SK-N-SH (cell line): ENCODE results near the gene RAB30.

ENCODE experiments used
- CTCF ChIP-seq: fragments of 200-600 bp; sonication (generic); IDR thresholded peaks from 2 replicates; pipeline ENCODE4 v1.6.1; 2017; ENCODE audit warnings: antibody characterized with exemption, mild to moderate bottlenecking, moderate library complexity
- FOXM1 ChIP-seq: IDR thresholded peaks from 2 replicates; pipeline ENCODE4 v1.4.0; 2012; ENCODE audit warnings: low read depth, mild to moderate bottlenecking
- JUND ChIP-seq: IDR thresholded peaks from 2 replicates; pipeline ENCODE4 v1.4.0; 2012
- NFIC ChIP-seq: IDR thresholded peaks from 2 replicates; pipeline ENCODE4 v1.4.0; 2012; ENCODE audit warnings: borderline replicate concordance
- POLR2AphosphoS5 ChIP-seq: IDR thresholded peaks from 2 replicates; pipeline ENCODE4 v1.6.1; 2012; ENCODE audit warnings: low read depth, low read length
- RAD21 ChIP-seq: IDR thresholded peaks from 2 replicates; pipeline ENCODE4 v1.6.1; 2012; ENCODE audit warnings: mild to moderate bottlenecking, low read length
- RCOR1 ChIP-seq: fragments of 150-350 bp; IDR thresholded peaks from 2 replicates; pipeline ENCODE4 v1.6.1; 2017; ENCODE audit warnings: antibody characterized with exemption, low read length
- REST ChIP-seq: IDR thresholded peaks from 2 replicates; pipeline ENCODE4 v1.6.1; 2012; ENCODE audit warnings: mild to moderate bottlenecking, low read depth, low read length, moderate library complexity
- RFX5 ChIP-seq: IDR thresholded peaks from 2 replicates; pipeline ENCODE4 v1.6.1; 2012; ENCODE audit warnings: mild to moderate bottlenecking, improper control_type of control experiment, low read length
- TAF1 ChIP-seq: IDR thresholded peaks from 2 replicates; pipeline ENCODE4 v1.6.1; 2012; ENCODE audit warnings: low read depth, mild to moderate bottlenecking, low read length, moderate library complexity, borderline replicate concordance
- TF ChIP-seq, protein P1 (sequence below): IDR thresholded peaks from 2 replicates; pipeline ENCODE4 v1.4.0; 2012; ENCODE audit warnings: low read depth, borderline replicate concordance

- no peak for TF ChIP-seq POLR2AphosphoS5
- TF ChIP-seq REST = no peak
- no peak for TF ChIP-seq CTCF
- TF ChIP-seq FOXM1 = no peak
- no peak for TF ChIP-seq RAD21
- TF ChIP-seq TAF1 = no peak
- TF ChIP-seq RFX5 = no peak
- TF ChIP-seq, protein P1, sequence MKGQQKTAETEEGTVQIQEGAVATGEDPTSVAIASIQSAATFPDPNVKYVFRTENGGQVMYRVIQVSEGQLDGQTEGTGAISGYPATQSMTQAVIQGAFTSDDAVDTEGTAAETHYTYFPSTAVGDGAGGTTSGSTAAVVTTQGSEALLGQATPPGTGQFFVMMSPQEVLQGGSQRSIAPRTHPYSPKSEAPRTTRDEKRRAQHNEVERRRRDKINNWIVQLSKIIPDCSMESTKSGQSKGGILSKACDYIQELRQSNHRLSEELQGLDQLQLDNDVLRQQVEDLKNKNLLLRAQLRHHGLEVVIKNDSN = no peak
- TF ChIP-seq NFIC = no peak
- TF ChIP-seq JUND = no peak
- TF ChIP-seq RCOR1 = no peak
Measured at GRCh38 chr11:83046621-83047172, 25.0 kb downstream of the RAB30 start.
